ENCODE data around the gene DNAJC7.
"Not testable (repeated sequence)": the region's sequence is repeated elsewhere in the genome, so short reads cannot be mapped to it uniquely, and the experiment has no call there.

DNAJC7 gene

DNA sequence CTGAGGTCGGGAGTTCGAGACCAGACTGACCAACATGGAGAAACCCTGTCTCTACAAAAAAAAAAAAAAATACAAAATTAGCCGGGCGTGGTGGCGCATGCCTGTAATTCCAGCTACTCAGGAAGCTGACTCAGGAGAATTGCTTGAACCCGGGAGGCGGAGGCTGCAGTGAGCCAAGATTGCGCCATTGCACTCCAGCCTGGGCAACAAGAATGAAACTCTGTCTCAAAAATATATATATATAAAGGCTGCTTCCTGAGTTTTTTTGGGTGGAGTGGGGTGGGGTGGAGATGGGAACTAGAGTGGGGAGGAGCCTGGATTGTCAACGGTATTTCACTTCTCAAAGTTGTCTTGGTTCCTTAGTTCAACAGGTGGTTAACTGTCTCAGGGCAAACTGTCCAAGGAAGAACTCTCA is 7.0 kb downstream of the DNAJC7 start:
- DNase-seq = not testable (repeated sequence)

DNA sequence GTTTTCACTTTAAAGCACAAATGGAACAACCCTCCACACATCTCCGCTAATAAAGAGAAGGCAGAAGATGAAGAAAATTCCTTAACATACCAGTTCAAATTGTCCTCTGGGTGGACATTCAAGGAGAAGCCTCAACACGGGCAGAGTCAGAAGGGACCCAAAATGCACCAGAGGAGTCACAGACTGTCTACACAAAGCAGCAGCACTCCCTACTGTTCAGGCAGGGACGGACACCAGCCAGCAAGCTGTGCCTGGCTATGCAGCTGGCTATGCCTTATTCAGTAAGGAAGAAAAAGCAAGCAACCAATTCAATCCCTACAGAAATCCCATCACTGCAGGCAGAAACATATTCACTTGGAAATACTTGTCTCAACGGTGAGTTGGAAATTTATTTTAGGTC is 8.1 kb downstream of the DNAJC7 start:
- DNase-seq = no peak

DNA sequence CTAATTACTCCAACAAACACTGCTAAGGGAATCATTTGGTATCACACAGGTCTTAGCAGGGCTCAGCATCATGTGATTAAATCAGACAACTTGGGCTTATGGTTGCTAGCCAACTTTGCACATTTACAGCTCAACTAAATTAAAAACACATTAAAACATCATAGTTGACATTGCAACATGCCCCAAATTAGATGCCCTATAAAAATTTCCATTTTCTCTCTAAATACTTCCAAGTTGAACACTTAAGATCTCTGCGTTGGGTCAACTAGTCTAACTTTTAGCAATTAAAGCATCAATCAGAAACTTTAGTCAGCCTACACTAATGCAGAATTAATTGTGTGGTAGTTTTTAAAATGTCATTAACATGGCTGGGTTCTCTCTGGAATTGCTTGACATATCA is 12.1 kb downstream of the DNAJC7 start:
- DNase-seq = no peak

DNA sequence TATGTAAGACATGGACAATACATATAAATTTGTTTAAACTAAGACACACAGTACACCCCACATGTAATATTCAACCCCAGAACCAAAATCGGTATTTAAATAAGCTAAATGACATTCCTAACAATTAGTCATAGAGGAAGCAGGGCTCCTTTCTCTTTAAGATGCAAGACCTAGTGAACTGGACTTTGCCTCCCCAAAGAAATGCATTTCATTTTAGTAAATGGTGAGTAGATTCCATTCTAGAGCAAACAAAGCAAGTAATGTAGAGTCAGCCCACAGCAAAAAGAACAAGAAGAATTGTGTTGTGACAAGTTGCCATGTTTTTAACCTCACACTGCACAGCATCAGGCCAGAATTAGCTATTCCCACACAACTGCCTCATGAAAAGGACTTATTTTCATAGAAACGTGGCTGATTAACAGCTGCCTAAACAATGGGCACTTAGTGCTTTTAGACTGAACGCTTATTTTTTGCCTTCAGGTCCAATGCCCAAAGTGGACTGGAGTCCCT is 14.4 kb downstream of the DNAJC7 start:
- no peak for DNase-seq

DNA sequence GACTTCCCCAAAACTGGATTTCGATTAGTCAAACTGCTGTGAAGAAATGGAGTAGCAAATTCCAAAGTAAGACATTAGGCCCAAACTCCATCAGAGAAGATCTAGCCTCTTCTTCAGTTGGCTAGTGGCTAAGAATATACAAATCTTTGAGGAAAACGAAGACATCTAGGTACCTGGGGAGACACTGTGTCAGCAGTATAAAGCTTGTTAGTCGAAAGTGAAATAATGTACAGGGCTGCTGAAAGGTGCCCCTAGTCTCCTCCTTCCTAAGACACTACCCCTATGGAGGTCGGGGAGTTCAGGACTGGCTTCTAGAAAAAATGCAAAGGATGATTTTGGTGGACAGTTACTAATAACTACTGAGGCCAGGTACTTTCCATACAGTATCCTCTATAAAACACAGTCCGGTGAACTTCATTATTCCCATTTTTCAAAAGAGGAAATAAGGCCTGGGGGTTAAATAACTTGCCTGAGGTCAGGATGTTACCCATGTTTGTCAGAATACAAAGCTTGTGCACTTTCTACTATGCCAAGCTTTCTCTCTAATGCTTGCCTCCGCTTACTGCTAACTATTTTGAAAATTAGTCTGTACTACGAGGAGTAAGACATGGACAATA is 15.0 kb downstream of the DNAJC7 start:
- DNase-seq = no peak

DNA sequence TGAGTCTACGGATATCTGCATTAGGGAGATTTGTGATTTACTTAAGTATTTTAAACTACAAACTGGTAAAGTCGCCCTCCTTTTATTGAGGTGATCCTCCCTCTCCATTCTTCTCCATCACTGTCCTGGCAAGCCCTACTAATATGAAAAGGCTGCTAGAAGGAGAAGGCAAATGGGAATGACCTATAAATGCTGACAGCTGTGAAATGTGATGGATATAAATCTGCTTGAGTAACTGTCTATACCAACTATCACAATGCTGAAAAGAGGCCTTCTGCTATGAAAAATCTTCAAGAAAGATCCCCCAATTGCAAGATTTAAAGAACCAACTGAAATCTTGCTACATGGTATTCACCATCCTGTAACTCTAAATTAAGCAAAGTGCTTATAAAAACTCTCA is 15.5 kb downstream of the DNAJC7 start:
- DNase-seq = no peak

DNA sequence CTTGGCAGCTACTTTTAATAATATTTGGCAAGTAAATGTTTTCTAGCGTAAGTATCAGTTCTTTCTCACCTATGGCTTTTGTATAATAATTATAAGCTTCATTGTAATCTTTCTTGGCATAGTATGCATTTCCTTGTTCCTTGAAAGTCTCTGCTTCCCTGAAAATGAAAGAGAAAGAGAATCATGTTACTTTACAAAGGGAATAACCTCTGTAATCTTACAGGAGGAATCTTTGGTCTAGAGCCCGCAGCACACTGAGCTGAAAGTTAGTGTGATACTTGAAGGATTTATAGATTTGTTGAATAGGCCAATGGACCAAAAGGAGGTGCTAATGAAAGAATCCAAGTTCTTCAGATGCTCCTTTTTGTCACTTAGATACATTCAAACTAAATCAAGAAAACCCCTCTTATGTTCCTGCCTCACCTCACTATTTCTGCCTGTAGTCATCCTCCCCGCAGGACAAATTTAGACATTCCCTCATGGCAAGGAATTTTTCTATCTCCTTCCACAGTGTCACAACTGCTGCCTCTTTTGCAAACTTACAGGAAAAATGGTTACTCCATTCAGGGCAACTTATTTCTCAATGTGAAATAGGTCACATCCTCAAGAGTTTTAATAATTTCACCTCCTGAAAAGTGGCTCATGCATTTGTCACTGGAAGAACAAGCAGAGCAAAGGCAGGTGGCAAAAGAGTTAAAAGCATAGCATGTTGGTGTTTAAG is 16.7 kb downstream of the DNAJC7 start:
- no peak for DNase-seq

DNA sequence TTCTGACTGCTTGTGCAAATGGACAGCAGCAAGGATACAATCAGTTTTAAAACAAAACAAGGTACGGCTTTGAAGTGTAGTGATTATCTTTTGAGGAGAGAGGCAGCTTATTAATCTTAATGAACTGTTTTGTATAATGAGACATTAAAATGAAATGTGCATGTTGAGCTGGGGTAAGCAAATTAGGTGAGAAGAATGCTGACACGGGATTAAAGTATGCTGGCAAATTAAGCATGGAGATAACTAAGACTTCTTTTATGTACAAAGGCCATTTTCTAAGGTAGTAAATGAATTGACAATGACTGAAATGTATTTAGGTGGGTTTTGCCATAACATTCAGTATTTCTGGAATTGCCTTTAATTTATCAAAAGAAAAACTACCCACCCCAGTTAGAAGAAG is 18.7 kb downstream of the DNAJC7 start:
- DNase-seq = no peak

DNA sequence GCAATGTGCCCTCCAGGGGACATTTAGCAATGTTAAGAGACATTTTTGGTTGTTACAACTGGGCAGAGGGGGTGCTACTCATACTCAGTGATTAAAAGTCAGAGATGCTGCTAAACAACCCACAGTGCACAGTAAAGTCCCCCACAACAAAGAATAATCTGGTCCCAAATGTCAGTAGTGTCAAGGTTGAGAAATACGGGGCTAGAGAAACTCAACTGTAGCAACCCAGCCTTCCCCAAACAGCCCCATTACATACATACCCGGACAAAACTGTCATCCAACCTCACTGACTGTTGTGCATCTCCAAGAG is 20.4 kb downstream of the DNAJC7 start:
- DNase-seq = no peak

DNA sequence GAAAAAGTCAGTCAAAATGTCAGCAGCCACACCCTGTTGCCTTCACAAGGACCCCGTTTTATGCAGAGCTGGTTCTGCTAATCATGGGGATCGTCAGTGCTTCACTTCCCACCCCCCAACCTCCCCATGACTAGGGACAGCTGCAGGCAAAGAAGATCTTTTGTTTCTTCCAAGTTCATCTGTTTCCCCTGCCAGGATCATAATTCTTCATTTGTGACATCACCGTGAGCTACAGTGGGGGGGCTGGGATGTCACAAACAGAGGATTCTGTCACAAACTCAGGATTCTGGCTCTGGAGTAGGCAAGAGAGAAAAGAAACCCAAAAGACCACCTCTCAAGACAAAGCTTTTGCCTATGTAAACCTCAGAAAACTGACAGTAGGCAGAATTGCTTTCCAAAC is 24.7 kb downstream of the DNAJC7 start:
- no peak for DNase-seq

DNA sequence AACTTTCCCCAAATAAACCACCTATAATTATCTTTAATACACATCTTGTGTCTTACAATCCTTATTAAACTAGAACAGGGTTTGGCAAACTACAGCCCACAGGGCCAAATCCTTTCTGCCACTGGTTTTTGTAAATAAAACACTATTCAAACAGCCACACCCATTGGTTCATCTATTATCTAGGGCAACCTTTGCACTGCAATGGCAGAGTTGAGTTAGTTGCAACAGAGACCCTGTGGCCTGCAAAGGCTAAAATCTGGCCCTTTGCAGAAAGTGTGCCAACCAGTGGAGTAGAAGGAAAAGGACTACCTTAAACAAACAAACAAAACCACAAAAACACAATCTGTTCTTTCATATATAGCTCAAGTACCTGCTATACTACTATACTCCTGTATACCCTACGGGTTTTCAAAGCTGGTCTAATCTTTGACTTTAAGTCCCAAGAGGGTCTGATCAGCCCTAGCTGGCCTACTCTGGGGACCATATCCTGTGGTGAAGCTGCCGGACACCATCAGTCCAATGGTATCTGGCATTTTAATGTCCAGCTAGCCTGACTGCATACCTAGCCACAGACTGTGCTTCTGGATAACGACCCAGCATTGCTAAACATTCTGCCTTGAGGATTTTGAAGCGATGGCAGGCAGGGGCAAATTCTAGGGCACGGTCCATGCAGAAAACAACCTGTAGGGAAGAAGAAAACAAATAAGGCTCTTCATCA is 27.4 kb downstream of the DNAJC7 start:
- no peak for DNase-seq

DNA sequence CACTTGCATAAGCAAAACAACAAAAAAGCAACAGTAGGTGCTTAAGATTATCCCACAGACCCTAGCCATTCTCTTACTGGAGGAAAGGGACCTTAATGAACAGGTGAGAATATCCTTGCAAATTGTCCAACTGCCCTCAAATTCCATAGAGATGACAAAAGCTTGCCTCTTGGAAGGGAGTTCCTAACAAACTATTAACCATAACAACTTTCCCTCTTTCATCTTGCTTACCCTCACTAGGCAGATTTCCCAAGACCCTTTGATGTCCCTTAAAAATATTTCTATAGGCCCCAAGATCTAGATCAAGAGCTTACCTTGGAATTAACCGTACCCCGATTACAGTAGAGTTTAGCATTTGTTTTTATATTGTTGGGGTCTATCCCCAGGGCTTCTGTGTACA is 28.8 kb downstream of the DNAJC7 start:
- DNase-seq = no peak

DNA sequence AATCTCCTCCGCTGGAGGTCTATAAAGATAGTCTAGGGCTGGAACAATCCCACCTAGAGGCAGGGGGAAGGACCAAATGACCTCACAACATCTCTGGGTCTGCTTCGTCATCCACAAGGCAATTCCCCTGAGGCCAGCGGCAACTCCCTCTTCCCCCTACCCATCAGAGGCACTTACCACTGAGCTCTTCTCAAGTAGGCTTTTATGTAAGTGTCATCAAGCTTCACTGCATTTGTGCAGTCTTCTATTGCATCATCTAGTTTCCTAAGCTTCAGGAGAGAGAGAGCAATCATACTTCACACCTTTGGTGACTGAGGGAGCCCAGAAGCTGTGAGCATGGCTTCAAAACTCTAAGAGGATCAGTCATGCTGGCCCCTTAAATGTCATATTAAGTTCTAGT is 29.6 kb downstream of the DNAJC7 start:
- DNase-seq = no peak

DNA sequence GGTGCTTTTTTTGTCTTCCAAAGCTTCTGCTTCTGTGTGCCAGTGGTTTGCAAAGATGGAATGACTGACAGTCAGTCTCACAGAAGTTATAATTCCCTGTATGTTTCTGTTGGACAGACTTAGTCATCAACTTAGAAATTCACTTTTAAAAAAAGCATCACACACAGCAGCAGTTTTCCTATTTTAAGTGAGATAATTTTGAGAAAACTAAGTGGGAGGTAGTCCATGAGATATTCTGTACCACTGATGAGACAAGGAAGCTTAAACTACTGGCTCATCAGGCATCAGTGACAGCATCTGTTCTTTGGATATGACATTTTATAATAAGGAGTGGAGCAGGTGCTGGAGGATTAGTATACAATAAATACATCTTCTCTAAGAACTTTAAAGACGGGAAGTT is 30.6 kb downstream of the DNAJC7 start:
- no peak for DNase-seq

DNA sequence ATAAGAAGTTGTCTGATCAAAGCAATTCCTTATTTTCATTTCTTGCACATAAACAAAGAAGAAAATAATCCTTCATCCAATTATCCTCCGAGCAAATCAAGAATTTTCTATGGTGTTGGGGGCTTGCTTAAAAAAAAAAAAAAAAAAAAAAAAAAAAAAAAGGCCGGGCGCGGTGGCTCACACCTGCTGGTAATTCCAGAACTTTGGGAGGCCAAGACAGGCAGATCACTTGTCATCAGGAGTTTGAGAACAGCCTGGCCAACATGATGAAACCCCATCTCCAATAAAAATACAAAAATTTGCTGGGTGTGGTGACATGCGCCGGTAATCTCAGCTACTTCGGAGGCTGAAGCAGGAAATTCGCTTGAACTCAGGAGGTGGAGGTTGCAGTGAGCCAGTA is 31.3 kb downstream of the DNAJC7 start:
- DNase-seq = no peak

DNA sequence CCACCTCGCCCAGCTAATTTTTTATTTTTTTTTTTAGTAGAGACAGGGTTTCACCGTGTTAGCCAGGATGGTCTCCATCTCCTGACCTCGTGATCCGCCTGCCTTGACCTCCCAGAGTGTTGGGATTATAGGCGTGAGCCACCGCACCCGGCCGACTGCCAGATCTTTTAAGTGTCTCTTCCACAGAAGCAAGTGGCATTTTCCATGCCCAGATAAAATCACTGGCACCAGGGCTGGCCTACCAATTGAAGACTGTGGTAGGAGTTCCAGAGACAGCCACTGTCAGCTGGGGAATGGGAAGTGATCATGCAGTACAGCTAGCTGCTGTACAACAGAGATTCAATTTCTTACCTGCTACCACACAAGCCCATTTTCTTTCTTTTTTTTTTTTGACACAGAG is 32.8 kb downstream of the DNAJC7 start:
- DNase-seq = no peak

DNA sequence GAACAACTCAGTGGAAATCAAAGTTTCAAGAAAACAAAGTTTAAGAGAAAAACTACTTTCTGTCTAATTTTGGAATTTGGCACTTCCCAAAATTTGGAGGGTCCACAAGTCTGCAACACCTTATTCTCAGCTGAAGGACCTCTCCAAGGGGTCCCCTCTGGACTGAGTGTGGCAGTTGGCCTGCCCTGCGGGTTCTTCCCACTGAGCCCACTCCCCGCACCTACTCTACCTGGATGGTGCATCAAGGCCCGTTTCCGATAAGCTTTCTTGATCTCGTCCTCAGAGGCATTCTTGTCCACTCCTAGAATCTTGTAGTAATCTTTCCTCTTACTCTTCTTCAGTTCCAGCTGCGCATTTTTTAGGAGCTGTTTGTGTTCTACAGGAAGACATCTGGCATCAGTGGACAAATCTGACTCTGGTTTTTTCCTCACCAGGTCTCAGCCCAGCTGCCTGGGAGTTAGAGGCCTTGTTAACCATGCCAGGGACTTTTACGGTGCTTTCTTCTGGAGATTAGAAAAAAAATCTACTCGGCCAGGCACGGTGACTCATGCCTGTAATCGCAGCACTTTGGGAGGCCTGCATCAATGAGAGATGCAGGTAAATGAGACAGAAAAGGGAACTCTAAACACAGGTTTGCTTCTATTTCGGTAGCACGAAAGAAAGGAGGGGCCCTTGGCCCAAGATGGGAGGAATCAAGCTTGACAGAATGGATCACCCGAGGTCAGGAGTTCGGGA is 35.0 kb downstream of the DNAJC7 start:
- no peak for DNase-seq

DNA sequence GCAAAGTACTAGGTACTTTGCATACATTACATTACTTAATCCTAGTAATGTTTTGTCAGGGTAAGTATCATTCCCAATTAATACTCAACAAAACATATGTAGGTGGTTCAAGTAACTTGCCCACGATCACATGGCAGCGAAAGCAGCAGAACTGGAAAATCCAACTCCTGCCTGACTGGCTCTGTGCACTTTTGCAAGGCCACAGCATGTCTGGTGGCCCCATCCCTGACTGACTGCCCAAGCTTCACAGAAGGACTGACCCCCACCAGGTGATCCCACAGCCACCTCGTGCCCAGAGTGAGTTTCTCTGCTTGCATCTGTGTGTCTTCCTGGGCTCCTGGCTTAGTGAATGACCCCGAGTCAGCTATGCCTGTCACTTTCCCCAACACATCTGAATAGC is 39.2 kb downstream of the DNAJC7 start:
- DNase-seq = no peak

DNA sequence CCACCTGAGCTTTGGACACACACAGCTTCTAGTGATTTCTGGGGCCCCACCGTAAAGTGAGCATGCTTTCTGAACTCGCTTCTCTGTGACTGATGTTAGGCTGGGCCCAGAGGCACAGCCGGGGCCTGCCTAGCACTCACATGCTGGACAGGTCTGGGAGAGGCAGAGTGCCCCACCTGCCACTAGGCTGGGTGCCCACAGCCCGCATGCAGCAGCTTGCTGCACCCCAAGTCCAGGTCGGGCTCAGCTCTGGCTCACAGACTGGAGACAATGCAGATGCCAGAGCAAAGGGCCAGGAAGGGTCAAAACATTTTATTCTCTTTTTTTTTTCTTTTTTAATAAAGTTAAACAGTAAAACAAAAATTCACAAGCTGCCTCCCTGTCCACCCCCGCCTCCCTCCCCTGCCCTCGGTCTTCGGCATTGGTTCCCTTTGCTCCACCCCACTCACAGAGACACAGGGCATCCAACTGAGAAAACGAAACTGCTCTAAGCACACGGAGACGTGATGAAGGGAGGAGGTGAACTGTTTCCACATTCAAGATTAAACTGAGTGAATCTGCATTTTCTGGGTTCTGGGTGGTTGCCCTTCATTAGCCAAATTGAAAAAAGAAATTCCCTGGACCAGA is 41.0 kb downstream of the DNAJC7 start:
- DNase-seq = no peak

DNA sequence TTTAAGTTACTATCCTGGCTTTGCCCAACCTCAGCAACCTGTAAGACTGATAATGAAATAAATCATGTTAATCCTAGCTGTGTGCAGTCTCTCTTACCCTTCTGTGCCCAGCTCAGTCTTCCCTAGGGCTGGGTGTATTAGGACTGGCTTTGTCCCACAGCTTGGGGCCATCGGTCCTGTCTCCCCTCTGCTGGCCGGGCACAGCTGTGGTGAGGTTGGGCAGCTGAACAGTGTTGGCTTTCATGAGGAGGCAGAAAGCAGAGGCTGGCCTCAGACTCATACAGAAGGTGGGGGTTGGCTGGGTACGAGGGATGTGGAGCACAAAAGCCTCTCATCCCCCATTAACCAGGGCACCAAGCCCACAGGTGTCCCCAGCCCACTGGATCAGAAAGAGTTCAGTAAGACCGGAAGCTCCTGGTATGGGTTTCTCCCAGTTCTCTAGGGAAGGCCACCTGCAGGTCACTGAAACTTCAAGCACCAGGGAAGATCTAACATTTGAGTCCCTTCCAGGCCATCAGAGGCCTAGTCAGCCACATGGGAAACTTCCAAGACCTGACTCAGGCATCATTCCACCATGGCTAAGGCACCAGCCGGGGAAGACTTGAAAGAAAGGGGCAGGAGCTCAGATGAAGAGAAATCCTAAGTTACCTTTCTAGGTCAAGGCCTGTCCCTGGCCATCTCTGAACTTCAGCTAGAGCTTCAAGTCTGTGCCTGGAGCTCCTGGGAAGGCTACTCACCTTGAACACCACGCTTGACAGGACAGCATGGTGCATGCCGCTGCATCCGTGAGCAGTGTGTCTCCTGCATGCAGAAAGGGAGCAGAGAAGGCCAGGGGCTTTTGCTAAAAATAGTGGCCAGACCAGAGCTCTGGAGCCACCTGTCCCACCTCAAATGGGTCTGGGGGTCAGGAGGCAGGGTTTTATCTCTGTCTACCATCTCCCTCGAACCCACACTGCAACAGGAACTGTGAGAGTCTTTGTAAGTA is 41.8 kb downstream of the DNAJC7 start:
- DNase-seq = no peak

DNA sequence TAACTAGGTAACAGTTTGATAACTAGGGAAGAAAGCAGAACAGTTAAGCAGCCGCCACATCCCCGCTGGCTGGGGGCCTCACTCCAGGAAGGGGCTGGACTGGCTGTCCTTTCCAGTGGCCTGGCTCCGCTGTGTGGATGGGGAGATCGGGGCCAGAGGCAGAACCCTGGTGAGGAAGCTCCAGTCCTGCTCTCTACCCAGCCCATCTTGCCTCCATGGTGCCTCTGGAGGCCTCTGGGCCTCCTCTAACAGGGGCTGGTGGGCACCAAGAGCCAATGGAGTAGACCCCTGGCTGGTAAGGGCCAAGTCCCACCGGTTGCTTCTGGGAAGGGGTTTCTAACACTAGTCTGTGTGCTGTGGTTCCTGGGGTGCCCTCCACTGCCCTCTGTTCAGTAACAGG is 42.6 kb downstream of the DNAJC7 start:
- DNase-seq = no peak

DNA sequence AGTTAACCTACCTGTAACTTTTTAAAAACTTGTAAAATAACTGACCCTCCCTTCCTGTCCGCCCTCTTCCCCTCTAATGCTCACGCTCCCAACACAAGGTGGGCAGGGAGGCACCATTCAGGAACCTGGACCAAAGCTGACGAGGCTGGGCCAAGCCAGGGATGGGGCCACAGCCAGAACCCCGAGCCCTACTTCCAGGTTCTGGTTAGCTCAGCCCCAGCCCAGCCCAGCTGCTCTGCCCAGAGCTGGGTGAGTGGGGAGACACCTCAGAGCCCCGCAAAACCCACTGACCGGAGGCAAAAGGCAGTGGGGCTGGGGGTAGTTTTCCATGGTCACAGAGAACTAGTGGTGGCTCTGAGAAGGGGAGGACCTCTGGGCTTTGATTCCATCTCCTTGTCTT is 43.2 kb downstream of the DNAJC7 start:
- DNase-seq = no peak
